Cardiac septum (tissue), 1 donor: ENCODE measurements around the gene WNT3A. TPM values are rescaled to one million over a fixed set of nuclear protein-coding genes. Genes with fewer than 3 reads are reported as not detected.

ENCODE experiments used
- DNase-seq: peaks from one replicate; pipeline ENCODE4 v3.0.0-alpha.2; 2020; ENCODE audit warnings: low spot score
- intact Hi-C: fragments of 100-400 bp; cut with DNase I; formaldehyde crosslinking; loops from one replicate; pipeline ENCODE4 v1.14.0; 2022
- total RNA-seq: library from RNA; stranded (reverse); fragmentation: NEBNext Ultra II Directional; extraction: Animal tissue kit (Norgen Biotek cat#: 25700); gene quantifications from one replicate; pipeline ENCODE4 v1.2.1, GENCODE V29; 2021
- donor health status: DM: no; HTN: no; CAD: no.

The WNT3A gene
- total RNA-seq, 1 donor from 2014 or later = not detected

- no peak for DNase-seq
- intact Hi-C loops = no loop called here
These were observed 83.8 kb downstream of the WNT3A start for GRCh38 chr1:228090613-228091081.

DNA sequence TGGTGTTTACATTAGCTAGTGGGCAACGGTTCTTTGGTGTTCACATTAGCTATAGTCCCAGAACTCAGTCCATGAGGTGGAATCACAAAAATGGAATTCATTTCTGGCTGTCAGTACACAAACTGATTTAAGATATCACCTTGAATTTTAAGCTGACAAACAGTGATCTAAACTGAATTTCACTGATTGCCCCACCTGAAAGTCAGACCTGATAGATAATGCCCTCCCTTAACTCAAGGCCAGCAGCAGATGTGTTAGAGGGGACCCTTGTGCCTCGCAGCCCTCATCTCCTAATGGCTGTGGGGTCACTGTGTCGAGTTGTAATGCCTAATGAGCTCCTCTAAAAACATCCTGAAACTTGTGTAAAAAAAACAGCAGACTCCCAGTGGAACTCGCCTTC, 84.3 kb downstream of the WNT3A start:
- intact Hi-C loops = no loop called here
- DNase-seq = no peak

DNA sequence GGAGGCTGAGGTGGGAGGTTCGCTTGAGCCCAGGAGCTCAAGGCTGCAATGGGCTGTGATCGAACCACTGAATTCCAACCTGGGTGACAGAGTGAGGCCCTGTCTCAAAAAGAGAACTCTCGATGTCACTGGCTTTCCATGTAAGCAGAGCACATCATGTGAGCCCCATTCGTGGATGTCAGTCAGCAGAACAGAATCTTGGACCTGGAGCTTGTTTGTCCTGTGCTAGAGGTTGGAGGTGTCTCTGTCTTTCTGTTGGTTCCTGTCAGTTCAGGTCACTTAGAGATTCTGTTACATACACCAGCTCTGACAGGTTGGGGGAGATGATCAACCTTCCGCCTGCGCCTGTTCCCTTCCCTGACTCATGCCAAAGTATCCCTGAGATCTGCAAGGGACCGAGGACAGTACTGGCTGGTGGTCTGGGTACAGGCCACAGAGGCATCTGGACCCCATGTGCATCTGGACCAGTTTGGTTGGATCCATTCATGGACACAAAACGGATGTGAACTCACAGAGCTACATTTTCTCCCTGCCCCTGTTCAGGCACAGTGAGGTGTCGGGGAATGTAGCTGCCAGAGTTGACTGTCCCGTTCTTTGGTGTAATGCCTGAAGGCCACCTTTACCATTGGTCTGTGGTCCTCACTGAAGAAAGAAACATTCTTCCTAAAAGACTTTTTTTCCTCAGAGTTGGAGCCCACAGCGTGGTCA, 85.7 kb downstream of the WNT3A start:
- no peak for DNase-seq
- intact Hi-C loops = no loop called here

DNA sequence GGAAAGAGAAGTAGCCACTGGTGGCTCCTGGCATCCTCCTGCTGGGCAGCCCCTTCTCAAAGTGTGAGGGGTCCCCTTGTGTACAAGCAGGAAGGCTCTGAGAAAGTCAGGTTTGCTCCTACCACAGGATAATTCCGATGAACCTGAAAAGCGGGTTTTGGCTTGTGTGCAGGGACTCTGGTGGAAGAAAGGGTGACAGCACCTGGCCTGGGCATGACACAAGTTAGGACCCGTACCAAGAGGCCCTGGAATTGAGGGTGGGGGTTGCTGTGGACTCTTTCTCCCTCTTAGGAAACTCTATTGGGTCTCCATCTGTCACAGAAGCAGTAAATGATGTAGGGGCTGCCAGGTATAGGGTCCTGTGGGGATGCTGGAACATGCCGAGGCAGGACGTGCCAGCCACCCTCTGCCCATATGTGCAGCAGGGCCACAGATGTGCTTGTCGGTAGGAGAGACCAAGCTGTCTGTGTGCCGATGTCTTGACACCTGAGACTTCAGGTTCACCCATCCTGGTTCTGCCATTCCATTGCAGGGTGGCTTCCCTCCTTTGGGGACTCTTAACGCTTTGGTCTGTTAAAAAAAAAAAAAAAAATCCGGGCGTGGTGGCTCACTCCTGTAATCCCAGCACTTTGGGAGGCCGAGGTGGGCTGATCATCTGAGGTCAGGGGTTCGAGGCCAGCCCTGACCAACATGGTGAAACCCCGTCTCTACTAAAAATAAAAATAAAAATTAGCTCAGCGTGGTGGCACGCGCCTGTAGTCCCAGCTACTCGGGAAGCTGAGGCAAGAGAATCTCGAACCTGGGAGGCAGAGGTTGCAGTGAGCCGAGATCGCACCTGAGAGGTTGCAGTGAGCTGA, 86.5 kb downstream of the WNT3A start:
- DNase-seq = no peak
- intact Hi-C loops = no loop called here

DNA sequence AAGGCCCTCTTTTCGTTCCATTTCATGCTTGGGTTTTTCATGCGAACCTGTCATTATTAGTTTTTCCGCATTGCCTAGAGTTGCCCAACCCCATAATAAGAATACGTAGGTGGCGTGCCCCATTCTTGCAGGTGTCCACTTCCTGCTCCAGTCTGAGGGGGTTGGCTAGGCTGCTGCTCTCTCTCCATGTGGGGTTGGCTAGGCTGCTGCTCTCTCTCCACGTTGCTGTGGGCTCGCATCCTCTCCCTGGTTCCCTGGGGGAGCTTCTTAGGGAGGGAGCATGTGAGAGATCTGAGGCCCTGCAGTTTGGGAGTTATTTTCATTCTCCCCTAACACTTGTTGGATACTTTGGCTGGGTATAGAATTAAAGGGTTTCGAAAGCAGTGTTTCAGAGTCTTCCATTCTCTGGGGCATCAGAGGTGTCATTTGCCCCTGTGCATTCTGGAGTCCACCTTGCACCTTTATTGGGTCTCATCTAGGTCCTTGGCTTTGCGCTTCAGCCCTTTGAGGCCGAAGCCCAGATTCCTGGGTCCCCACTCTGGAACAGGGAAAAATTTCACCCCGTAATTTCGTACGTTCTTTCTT, 87.7 kb downstream of the WNT3A start:
- no peak for DNase-seq
- intact Hi-C loops = no loop called here

- DNase-seq = no peak
- intact Hi-C loops = no loop called here
These were observed 88.4 kb downstream of the WNT3A start for GRCh38 chr1:228095161-228095560.

DNA sequence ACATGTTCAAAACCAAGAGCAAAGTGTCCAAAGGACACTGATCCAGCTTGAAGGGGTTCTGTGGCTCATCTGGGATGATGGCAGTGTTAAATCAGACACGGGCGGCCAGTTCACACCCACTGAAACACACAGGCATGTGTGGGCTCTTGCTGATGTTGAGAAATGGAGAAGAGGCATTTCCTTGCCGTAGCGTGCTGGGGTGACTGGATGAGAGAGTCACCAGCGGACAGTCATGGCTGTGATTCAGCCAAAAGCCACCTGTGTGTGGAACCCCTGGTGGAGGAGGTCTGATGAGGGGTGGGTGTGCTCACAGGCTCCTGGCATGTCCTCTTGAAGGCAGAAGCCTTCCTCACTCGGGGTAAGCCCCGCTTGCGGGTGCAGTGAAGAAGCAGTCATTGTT, 89.1 kb downstream of the WNT3A start:
- DNase-seq = peak; percentile 43
- intact Hi-C loops = no loop called here

DNA sequence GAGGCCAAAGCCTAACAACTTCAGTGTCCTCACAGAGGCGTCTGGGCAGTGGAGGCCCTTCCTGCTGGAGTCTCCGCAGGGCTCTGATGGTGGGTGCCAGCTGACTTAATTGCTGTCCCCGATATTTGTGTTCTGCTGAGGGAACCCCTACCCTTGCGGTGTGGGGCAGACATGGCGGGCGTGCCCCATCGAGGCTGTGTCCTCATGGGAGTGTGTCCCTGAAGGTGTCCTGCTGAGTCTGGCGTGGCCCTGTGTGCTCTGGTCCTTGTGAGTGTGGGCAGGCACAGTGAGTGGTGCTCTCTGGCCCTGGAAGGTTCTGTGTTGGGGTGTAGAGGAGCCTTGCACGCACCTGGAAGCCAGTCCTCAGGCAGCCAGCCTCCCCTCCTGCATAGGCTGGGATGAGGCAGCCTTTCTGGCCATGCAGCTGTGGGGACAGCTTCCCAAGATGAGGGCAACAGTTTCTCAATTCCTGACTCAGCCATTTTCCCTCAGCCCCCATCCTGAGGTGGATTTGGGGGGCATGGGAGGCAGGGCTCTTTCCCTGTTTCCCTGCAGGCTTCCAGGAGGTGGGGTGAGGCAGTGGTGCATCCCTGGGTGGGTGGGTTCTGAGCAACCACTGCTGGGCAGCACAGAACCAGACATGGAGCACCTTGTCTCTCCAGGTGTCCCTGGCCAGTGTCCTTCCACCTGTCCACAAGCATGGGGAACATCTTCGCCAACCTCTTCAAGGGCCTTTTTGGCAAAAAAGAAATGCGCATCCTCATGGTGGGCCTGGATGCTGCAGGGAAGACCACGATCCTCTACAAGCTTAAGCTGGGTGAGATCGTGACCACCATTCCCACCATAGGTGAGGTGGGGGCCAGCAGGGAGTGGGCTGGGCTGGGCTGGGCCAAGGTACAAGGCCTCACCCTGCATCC, 89.9 kb downstream of the WNT3A start:
- DNase-seq = peak; percentile 63
- intact Hi-C loops = no loop called here

GRCh38 chr1:228097333-228098081, 90.7 kb downstream of the WNT3A start:
- DNase-seq = peak; percentile 72
- intact Hi-C loops = no loop called here

DNA sequence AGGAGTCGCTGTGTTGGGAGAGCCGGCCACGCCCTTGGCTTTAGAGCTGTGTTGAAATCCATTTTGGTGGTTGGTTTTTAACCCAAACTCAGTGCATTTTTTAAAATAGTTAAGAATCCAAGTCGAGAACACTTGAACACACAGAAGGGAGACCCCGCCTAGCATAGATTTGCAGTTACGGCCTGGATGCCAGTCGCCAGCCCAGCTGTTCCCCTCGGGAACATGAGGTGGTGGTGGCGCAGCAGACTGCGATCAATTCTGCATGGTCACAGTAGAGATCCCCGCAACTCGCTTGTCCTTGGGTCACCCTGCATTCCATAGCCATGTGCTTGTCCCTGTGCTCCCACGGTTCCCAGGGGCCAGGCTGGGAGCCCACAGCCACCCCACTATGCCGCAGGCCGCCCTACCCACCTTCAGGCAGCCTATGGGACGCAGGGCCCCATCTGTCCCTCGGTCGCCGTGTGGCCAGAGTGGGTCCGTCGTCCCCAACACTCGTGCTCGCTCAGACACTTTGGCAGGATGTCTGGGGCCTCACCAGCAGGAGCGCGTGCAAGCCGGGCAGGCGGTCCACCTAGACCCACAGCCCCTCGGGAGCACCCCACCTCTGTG, 91.6 kb downstream of the WNT3A start:
- DNase-seq = peak; percentile 67
- intact Hi-C loops = no loop called here

DNA sequence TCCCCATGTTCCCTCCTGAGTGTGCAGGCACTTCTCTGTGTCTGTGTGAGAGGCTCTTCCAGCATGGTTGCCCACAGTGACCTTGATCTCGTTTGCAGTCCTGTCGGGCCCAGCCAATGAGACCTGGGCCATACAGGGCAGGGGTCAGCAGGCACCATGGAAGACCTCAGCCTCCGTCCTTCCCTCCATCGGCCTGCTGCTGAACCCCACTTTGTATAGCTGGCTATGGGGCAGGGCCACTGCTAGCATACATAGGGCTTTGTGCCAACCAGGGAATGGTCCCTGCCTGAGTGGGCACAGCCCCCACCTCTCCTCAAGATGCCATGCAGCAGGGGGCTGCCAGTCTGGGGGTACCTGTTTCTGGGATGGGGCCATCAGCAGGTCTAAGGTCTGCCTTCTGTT, 92.5 kb downstream of the WNT3A start:
- DNase-seq = no peak
- intact Hi-C loops = no loop called here

- peak; percentile 58 for DNase-seq
These were observed 94.2 kb downstream of the WNT3A start for GRCh38 chr1:228100822-228101613.

GRCh38 chr1:228101614-228101993, 94.8 kb downstream of the WNT3A start:
- DNase-seq = no peak
- intact Hi-C loops = loop anchor here (5.0 kb wide), 1 partner anchor 36 kb away; no protein-coding TSS in a partner anchor

More at GRCh38 chr1:228100822-228101613, 94.2 kb downstream of the WNT3A start:
- intact Hi-C loops = loop anchor here (5.0 kb wide), 1 partner anchor 36 kb away; no protein-coding TSS in a partner anchor

GRCh38 chr1:228101994-228102790, 95.4 kb downstream of the WNT3A start:
- intact Hi-C loops = loop anchor here (5.0 kb wide), 1 partner anchor 35 kb away; no protein-coding TSS in a partner anchor
- DNase-seq = no peak

- peak; percentile 95 for DNase-seq
- intact Hi-C loops = loop anchor here (5.0 kb wide), 1 partner anchor 34 kb away; no protein-coding TSS in a partner anchor
These were observed 96.2 kb downstream of the WNT3A start, which contains the start of gene C1orf35 for GRCh38 chr1:228102791-228103620. Gene C1orf35 (minus strand): TSS chr1:228103325. CDS start chr1:228103227, 98 bp downstream.
